ENCODE measurements around the gene SKIC2.

DNA sequence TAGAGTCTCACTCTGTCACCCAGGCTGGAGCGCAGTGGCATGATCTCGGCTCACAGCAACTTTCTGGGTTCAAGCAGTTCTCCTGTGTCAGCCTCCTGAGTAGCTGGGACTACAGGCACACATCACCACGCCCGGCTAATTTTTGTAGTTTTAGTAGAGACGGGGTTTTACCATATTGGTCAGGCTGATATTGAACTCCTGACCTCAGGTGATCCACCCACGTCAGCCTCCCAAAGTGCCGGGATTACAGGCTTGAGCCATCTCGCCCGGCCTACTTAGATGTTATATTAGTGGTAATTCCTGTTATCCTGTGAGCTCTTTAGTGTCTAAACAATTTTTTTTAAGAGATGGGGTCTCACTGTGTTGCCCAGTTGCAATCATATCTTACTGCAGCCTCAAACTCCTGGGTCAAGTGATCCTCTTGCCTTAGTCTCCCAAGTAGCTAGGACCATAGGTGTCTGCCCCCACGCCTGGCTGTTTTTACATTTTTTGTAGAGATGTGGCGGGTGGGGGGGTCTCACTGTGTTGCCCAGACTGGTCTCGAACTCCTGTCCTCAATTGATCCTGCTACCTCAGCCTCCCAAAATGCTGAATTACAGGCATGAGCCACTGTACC lies 18.9 kb downstream of the SKIC2 start:
- TF ChIP-seq, protein P1, sequence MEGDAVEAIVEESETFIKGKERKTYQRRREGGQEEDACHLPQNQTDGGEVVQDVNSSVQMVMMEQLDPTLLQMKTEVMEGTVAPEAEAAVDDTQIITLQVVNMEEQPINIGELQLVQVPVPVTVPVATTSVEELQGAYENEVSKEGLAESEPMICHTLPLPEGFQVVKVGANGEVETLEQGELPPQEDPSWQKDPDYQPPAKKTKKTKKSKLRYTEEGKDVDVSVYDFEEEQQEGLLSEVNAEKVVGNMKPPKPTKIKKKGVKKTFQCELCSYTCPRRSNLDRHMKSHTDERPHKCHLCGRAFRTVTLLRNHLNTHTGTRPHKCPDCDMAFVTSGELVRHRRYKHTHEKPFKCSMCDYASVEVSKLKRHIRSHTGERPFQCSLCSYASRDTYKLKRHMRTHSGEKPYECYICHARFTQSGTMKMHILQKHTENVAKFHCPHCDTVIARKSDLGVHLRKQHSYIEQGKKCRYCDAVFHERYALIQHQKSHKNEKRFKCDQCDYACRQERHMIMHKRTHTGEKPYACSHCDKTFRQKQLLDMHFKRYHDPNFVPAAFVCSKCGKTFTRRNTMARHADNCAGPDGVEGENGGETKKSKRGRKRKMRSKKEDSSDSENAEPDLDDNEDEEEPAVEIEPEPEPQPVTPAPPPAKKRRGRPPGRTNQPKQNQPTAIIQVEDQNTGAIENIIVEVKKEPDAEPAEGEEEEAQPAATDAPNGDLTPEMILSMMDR (IDR thresholded peaks at IDR 0.05): no peak
- no peak for TF ChIP-seq POLR2A (IDR thresholded peaks at IDR 0.05)
